ENCODE data around the gene FMNL3. TPM values are rescaled to one million over a fixed set of nuclear protein-coding genes. Genes with fewer than 3 reads are reported as not detected.
"Not testable (repeated sequence)": the region's sequence is repeated elsewhere in the genome, so short reads cannot be mapped to it uniquely, and the experiment has no call there.

FMNL3 gene, protein sequence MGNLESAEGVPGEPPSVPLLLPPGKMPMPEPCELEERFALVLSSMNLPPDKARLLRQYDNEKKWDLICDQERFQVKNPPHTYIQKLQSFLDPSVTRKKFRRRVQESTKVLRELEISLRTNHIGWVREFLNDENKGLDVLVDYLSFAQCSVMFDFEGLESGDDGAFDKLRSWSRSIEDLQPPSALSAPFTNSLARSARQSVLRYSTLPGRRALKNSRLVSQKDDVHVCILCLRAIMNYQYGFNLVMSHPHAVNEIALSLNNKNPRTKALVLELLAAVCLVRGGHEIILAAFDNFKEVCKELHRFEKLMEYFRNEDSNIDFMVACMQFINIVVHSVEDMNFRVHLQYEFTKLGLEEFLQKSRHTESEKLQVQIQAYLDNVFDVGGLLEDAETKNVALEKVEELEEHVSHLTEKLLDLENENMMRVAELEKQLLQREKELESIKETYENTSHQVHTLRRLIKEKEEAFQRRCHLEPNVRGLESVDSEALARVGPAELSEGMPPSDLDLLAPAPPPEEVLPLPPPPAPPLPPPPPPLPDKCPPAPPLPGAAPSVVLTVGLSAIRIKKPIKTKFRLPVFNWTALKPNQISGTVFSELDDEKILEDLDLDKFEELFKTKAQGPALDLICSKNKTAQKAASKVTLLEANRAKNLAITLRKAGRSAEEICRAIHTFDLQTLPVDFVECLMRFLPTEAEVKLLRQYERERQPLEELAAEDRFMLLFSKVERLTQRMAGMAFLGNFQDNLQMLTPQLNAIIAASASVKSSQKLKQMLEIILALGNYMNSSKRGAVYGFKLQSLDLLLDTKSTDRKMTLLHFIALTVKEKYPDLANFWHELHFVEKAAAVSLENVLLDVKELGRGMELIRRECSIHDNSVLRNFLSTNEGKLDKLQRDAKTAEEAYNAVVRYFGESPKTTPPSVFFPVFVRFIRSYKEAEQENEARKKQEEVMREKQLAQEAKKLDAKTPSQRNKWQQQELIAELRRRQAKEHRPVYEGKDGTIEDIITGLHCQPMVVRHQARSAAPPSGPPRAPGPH
- total RNA-seq: 43.0 and 46.1 TPM in 2 replicates

GRCh38 chr12:49707128-49707811 lies at the start of gene FMNL3:
FMNL3 (minus strand) TSS chr12:49707405; CDS start chr12:49707180, 225 bp downstream.
- peak; percentile 98 for DNase-seq (ENCODE audit: low spot score)
- Mint-ChIP-seq H3K4me1 (ENCODE audit: low read depth) (peaks cover 48% of the 10 kb centered on the region), H3K27me3 (ENCODE audit: insufficient read depth) (peaks cover 20% of the 10 kb centered on the region), H3K9me3 (no peaks in the 10 kb centered on the region), H3K36me3 (ENCODE audit: low read depth) (peaks cover 12% of the 10 kb centered on the region), H3K27ac (peak within 1 kb of the TSS; percentile 89), H3K4me3 (peak within 1 kb of the TSS; percentile 96)
- intact Hi-C loops (cut with micrococcal nuclease): loop anchor here (1.0 to 5.0 kb wide), 7 partner anchors 8 to 350 kb away; partner anchors contain the start of genes MCRS1 and TMBIM6

DNA sequence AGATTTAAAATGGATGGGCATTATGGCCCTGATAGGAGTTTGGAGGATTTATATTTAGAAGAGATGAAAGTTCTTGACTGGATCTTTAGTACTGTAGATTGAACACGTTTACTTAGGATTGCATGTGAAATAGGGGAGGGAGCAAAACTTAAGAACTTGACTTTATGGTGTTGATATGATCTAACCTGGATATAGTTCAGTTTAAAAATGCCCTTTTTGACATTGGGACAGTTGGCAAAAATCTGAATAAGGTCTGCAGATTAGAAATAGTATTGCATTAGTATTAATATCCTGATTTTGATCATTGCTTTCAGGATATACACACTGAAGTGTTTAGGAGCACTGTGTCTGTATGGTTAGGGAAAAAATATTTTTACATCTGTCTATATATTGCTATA lies 43.8 kb upstream of the FMNL3 start:
- Mint-ChIP-seq H3K9me3 (no peaks in the 10 kb centered on the region), H3K4me3 (peak overlapping the region; percentile 40), H3K4me1 (ENCODE audit: low read depth) (peaks cover 67% of the 10 kb centered on the region), H3K36me3 (ENCODE audit: low read depth) (peaks cover 50% of the 10 kb centered on the region), H3K27me3 (ENCODE audit: insufficient read depth) (no peaks in the 10 kb centered on the region), H3K27ac (peak overlapping the region; percentile 85)
- intact Hi-C loops (cut with micrococcal nuclease): loop anchor here (1.0 to 5.0 kb wide), 5 partner anchors 10 to 125 kb away; partner anchors contain the start of gene TMBIM6
- no peak for DNase-seq (ENCODE audit: low spot score)

DNA sequence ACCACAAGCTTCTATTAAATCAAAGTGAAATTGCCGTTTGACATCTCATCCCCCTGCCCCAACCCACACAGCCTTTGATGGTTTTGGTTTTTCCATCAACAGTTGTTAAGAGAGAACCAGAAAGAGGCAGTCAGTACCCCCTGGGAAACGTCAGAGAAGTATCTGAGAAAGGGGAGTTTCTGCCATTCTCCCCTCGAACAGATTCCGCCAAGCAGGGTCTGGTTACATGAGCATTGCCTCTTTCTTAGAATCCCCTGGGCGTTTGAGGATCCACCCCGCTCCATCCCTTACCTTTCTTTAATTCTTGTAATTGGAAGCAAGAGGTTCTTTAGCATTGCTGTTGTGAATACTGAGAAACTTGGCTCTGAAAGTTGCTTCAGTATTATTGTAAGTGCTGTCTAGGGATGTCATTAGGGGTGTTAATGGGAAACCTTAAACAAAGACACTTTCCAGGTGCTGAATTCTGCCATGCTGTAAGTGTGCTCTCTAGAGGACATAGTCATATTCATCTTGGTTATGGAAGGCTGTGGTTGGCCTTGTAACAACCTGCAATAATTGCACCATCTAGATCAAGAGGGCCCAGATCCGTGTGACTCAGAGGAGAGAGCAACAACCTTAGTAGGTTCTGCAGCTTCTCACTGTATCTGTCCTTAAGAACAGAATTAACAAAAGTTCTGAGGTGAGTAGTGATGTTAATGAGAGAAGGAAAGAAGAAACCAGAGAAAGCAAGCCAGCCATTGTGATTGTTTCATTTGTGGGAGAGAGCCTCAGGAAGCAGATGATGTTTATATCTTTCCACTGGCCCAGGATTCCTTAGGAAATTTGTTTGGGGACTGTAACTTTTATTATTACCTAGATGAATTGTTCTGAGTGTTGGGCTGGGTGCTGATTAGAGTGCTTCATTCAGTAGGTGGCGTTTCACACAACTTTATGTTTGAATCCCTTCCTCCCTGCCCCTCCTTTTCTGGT lies 43.1 kb upstream of the FMNL3 start:
- Mint-ChIP-seq H3K4me1 (ENCODE audit: low read depth) (peaks cover 64% of the 10 kb centered on the region), H3K9me3 (no peaks in the 10 kb centered on the region), H3K27me3 (ENCODE audit: insufficient read depth) (no peaks in the 10 kb centered on the region), H3K36me3 (ENCODE audit: low read depth) (peaks cover 44% of the 10 kb centered on the region), H3K27ac (peak overlapping the region; percentile 85), H3K4me3 (peak overlapping the region; percentile 40)
- intact Hi-C loops (cut with micrococcal nuclease): loop anchor here (1.0 to 5.0 kb wide), 5 partner anchors 9 to 124 kb away; partner anchors contain the start of gene TMBIM6
- peak; percentile 20 for DNase-seq (ENCODE audit: low spot score)

DNA sequence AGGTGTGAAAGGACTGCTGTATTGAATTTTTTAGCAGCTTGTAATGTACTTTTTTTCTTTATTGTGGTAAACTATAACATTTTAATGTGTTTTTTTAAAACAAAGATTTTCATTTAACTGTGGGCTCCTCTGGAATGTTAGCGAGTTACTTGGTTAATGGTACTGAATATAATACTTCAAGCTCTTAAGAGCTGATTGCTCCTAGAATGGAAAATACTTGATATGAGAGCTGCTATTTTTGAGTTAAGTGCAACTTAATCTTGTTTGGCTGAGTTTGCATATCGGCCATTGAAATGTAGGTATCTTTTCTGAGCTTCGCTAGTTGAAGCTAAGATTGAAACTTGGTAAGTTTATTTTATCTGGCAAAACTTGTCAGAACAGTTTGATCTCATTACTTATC lies 41.6 kb upstream of the FMNL3 start:
- Mint-ChIP-seq H3K4me1 (ENCODE audit: low read depth) (peaks cover 70% of the 10 kb centered on the region), H3K9me3 (no peaks in the 10 kb centered on the region), H3K36me3 (ENCODE audit: low read depth) (peaks cover 45% of the 10 kb centered on the region), H3K27me3 (ENCODE audit: insufficient read depth) (no peaks in the 10 kb centered on the region), H3K27ac (peak overlapping the region; percentile 85), H3K4me3 (peak overlapping the region; percentile 40)
- intact Hi-C loops (cut with micrococcal nuclease): no loop called here
- DNase-seq (ENCODE audit: low spot score): no peak

GRCh38 chr12:49748306-49748705 lies 41.1 kb upstream of the FMNL3 start:
- intact Hi-C loops (cut with micrococcal nuclease): no loop called here
- no peaks in the 10 kb centered on the region for H3K9me3 Mint-ChIP-seq
- H3K4me3 Mint-ChIP-seq: peak overlapping the region; percentile 58
- peaks cover 45% of the 10 kb centered on the region for H3K36me3 Mint-ChIP-seq (ENCODE audit: low read depth)
- no peak for DNase-seq (ENCODE audit: low spot score)
- H3K27ac Mint-ChIP-seq: peak overlapping the region; percentile 85
- no peaks in the 10 kb centered on the region for H3K27me3 Mint-ChIP-seq (ENCODE audit: insufficient read depth)
- peaks cover 70% of the 10 kb centered on the region for H3K4me1 Mint-ChIP-seq (ENCODE audit: low read depth)

DNA sequence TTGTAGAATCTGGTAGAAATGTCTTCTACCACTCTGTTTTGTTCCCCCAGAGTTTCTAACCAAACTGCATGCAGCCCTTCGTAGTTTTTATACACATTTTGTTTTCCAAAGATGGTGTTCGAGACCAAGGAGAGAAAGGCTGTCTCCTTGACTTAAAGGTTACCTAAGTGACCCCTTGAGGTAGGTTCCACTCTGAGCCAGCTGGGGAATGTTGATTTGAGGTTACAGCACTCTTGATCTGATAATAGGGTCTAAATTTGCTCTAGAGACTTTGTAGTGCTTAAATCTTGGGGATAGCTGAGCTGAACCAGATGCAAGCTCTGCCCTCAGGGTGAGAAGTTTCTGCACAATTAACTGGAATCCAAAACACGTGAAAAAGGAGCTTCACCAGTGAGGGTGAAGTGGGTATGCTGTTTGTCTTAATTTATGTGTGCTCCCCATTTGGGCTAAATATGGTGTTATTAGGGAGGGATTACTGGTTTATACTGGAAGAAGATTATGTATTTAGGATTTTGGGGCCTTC lies 37.2 kb upstream of the FMNL3 start:
- H3K36me3 Mint-ChIP-seq (ENCODE audit: low read depth): peaks cover 34% of the 10 kb centered on the region
- peak overlapping the region; percentile 41 for H3K4me3 Mint-ChIP-seq

GRCh38 chr12:49741882-49742620 lies 34.8 kb upstream of the FMNL3 start:
- peaks cover 23% of the 10 kb centered on the region for H3K36me3 Mint-ChIP-seq (ENCODE audit: low read depth)

More for the DNA sequence above, 37.2 kb upstream of the FMNL3 start:
- peaks cover 50% of the 10 kb centered on the region for H3K4me1 Mint-ChIP-seq (ENCODE audit: low read depth)
- intact Hi-C loops (cut with micrococcal nuclease): loop anchor here (5.0 kb wide), 1 partner anchor 377 kb away; the partner anchor contains the start of gene SPATS2
- H3K27ac Mint-ChIP-seq: peak overlapping the region; percentile 64
- no peaks in the 10 kb centered on the region for H3K9me3 Mint-ChIP-seq
- DNase-seq (ENCODE audit: low spot score): no peak
- peaks cover 2% of the 10 kb centered on the region for H3K27me3 Mint-ChIP-seq (ENCODE audit: insufficient read depth)

GRCh38 chr12:49740930-49741881 lies 34.0 kb upstream of the FMNL3 start, which contains the start of gene TMBIM6:
TMBIM6 (plus strand) TSS chr12:49741557; CDS start chr12:49752494, 10,937 bp downstream.
- Mint-ChIP-seq H3K36me3 (ENCODE audit: low read depth) (peaks cover 19% of the 10 kb centered on the region), H3K27ac (peak within 1 kb of the TSS; percentile 94), H3K27me3 (ENCODE audit: insufficient read depth) (peaks cover 4% of the 10 kb centered on the region), H3K4me1 (ENCODE audit: low read depth) (peaks cover 30% of the 10 kb centered on the region), H3K4me3 (peak within 1 kb of the TSS; percentile 86), H3K9me3 (no peaks in the 10 kb centered on the region)
- intact Hi-C loops (cut with micrococcal nuclease): loop anchor here (1.0 to 5.0 kb wide), 14 partner anchors 9 to 610 kb away; partner anchors contain the start of genes BCDIN3D, FMNL3, MCRS1 and NCKAP5L
- peak; percentile 99 for DNase-seq (ENCODE audit: low spot score)

More at GRCh38 chr12:49741882-49742620, 34.8 kb upstream of the FMNL3 start:
- Mint-ChIP-seq H3K9me3 (no peaks in the 10 kb centered on the region), H3K27ac (peak overlapping the region; percentile 94), H3K27me3 (ENCODE audit: insufficient read depth) (peaks cover 3% of the 10 kb centered on the region), H3K4me1 (ENCODE audit: low read depth) (peaks cover 30% of the 10 kb centered on the region), H3K4me3 (peak overlapping the region; percentile 86)
- intact Hi-C loops (cut with micrococcal nuclease): loop anchor here (1.0 to 5.0 kb wide), 14 partner anchors 8 to 611 kb away; partner anchors contain the start of genes BCDIN3D, FMNL3, MCRS1 and NCKAP5L
- DNase-seq (ENCODE audit: low spot score): peak; percentile 84

- not testable (repeated sequence) for DNase-seq (ENCODE audit: low spot score); H3K27me3 Mint-ChIP-seq (ENCODE audit: insufficient read depth); H3K4me3 Mint-ChIP-seq; H3K27ac Mint-ChIP-seq; H3K9me3 Mint-ChIP-seq
- peaks cover 19% of the 10 kb centered on the region for H3K36me3 Mint-ChIP-seq (ENCODE audit: low read depth)
- peaks cover 30% of the 10 kb centered on the region for H3K4me1 Mint-ChIP-seq (ENCODE audit: low read depth)
- intact Hi-C loops (cut with micrococcal nuclease): loop anchor here (2.0 to 5.0 kb wide), 2 partner anchors 41 to 373 kb away; partner anchors contain the start of gene SPATS2
These were observed 33.1 kb upstream of the FMNL3 start for GRCh38 chr12:49740277-49740676.
